Measurements from ENCODE around the gene ISM1.

DNA sequence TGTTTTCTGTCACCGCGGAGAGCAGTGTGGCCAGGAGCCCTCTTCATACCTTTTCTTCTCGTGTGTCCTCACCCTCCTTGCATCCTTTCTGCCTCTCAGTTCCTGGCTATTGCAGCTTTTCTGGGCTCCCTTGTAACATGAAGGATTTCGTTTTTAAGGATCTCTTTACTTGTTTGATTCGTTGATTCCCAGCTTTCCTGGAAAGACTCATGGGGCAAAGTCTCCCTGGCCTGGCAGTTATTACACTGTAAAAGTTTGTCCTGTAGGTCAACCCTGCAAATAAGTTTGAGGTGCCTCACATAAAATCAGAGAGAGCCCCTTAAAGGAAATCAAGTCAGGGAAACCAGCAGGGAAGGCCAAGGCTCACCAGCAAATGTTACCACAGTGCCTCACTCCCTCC lies 70.1 kb downstream of the ISM1 start:
- no peak for TF ChIP-seq EZH2 (IDR thresholded peaks at IDR 0.05; ENCODE audit: borderline replicate concordance, low read depth, low read length, severe bottlenecking)
- TF ChIP-seq CTCF (IDR thresholded peaks at IDR 0.05; ENCODE audit: borderline replicate concordance, extremely low read depth, low read length, poor library complexity, severe bottlenecking), result no peak
